ENCODE results near the gene IFITM10.
A peak's percentile ranks its signal among the peaks of the same experiment; 100 is the strongest.
"Not testable (repeated sequence)": the region's sequence is repeated elsewhere in the genome, so short reads cannot be mapped to it uniquely, and the experiment has no call there.

IFITM10 gene

DNA sequence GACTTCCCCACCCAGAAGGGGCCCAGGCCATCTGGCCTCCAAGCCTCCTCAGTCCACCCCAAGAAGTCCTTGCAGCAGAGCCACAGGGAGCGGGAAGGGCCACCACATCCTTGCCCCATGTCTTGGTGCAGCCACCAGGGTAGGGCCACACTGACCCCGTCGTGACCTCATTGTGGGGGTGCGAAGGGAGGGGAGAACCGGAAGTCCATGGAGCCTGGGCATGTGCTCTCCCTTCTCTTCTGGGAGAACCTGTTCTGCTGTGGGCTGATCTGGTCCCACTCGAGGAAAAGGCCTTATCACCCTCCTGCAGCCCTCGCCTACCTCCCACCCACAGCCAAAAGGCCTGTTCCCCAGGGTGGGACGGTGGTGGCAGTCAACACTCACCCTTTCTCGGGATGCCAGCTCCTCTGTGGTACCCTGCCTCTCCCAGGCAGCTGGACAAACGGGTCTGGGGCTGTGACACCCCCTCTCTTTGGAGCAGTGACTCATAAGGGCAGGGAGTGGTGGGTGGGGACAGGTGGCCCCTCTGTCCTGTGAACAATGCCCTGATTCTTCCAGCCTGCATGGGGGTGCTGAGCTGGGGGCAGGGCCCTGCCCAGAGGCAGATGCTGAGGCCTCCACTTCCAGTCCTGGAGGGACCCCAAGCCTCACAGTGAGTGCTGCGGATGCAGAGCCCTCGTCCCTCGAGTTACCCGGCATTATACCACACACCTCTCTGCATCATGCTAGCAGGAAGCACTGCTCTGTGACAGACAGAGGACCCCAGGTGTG lies 27.9 kb upstream of the IFITM10 start:
- DNase-seq (ENCODE audit: low read depth in 3 of 3): no peak

DNA sequence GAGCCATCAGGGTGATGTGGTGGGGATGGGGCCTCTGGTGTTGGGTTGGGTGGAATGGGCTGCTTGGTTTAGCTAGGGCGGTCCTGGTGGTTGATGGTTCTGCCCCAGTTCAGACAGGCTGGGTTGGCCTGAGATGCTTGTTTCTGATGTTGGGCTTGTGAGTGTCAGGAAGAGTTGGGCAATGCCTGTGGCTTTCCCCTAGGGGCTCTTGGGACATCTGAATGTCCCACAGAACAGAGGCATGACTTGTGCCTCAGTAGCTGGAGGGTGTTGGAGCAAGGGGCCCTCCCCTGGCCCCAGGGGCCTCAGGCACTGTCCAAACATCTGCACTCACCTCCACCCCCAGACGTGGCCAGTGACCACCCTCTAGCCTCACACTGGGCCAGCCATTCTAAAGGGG lies 27.3 kb upstream of the IFITM10 start:
- DNase-seq (ENCODE audit: low read depth in 3 of 3): no peak

DNA sequence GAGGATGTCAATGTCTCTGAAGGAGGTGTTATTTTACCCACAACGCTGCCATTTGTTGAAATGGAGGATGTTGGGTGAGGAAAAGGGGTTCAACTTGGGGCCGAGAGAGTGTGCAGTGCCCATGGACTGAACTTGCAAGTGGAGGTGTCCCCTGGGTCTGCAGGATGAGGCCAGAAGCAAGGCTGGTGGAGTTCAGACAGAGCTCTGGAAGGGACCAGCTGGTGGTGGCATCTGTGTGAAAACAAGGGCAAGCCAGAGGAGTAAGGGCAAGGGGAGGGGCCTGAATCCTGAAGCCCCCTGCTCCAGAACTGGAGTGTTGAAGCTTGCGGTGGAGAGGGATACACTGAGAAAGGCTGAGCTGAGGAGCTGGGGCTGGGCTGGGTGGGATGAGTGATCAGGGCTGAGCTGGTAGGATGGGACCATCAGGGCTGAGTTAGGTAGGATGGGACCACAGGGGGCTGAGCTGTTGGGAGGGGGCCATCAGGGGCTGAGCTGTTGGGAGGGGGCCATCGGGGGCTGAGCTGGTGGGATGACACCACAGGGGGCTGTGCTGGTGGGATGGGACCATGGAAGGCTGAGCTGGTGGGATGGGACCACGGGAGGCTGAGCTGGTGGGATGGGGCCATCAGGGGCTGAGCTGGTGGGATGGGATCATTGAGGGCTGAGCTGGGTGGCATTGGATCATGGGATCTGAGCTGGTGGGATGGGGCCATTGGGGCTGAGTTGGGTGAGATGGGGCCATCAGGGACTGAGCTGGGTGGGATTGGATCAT lies 26.7 kb upstream of the IFITM10 start:
- DNase-seq (ENCODE audit: low read depth in 3 of 3): no peak

GRCh38 chr11:1776331-1776851 lies 26.0 kb upstream of the IFITM10 start:
- no peak for DNase-seq (ENCODE audit: low read depth in 3 of 3)

- DNase-seq (ENCODE audit: low read depth in 3 of 3): no peak
Observed at GRCh38 chr11:1774886-1775285, 24.5 kb upstream of the IFITM10 start.

DNA sequence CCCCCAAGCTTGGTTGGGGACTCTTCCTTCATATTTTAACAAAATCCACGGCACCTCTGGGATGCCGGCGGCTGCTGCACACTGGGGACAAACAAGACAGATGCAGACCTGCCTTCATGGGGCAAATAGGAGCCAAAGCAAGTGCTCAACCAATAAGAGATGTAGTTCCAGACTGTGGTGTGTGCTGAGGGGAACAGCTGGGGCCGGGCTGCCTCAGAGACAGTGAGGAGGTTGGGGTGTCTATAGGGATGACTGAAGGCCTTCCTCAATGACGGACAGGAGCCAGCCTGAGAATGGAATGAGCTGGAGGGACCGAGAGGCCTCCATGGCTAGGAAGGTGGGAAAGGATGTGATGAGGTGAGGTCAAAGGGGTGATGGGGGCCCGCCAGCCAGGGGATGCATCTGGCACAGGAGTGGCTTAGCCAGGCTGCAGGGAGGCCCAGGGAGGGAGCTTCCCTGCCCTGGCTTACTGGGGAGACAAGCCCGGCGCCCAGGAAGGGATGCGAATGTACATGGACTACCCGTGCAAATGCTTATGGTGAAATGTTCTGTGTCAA lies 23.7 kb upstream of the IFITM10 start:
- DNase-seq (ENCODE audit: low read depth in 3 of 3): no peak

DNA sequence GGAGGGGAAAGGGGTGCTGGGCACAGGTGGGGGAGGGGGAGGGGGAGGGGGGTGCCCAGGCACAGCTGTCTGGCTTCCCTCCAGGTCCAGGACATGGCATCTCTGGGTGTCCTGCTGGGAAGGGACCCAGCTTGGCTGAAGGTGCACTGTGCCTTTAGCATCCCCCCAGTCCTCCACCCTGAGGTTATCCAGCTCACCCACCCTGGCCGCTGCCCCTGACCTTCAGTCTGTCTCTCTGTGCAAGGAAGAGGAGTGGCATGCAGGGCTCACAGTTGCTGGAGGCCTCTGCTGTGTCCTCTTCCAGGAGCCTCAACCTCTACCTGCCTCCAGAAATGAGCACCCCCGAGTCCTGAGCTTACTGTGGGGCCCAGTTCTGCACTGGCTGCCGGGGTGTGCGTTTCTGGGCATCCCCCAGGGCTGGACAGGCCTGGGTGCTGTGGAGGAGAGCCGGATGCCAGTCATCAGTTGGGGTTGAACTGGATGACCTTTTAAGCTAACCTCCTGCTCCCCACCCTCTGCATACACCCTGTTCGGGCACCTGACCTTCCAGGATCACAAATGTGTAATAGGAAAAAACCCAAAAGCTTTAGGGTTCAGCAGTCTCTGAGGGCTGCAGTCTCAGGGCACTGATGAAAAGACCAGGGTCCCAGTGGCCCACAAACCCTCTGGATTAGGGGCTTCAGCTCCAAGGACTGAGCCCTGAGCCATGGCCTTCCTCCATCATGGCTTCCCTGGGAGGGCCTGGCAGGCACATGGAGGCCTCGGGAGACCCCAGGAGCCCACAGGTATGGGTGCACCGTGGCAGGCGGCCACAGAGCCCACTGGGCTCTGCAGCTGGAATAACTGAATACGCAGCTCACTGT lies 23.0 kb upstream of the IFITM10 start:
- no peak for DNase-seq (ENCODE audit: low read depth in 3 of 3)

DNA sequence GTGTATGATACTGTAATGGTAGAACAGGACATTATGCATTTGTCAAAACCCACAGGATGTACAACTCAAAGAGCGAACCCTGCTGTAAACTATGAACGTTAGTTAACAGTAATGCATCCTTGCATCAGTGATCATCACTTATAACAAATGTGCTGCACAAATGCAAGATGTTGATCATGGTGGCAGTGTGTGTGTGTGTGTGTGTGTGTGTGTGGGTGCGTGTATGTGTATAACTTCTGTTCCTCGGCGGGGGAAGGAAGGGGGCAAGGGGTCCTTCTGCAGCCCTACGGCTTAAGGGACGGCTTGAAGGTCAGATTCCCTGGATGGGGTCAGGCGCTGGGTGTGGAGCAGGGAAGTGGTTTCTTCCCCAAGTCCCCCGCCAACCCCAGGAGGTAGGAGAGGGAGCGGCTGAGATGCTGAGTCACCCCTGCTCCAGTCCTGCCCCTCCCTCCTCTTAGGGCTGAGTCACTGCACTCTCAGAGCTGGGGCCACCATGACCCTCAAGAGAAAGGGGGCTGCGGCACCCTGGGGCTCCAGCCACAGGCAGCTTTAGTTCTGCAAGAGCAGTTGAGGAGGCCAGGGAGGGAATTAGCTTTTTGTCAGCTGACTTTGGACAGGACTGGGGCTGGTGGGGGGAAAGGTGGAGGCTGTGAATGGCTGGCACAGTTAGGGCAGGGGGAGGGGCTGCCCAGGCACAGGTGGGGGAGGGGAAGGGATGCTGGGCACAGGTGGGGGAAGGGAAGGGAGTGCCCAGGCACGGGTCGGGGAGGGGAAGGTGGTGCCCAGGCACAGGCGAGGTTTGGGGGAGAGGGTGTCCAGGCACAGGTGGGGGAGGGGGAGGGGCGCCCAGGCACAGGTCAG lies 22.1 kb upstream of the IFITM10 start:
- peak in 1 of 3 donors; percentile 35 for DNase-seq (ENCODE audit: low read depth in 3 of 3)

DNA sequence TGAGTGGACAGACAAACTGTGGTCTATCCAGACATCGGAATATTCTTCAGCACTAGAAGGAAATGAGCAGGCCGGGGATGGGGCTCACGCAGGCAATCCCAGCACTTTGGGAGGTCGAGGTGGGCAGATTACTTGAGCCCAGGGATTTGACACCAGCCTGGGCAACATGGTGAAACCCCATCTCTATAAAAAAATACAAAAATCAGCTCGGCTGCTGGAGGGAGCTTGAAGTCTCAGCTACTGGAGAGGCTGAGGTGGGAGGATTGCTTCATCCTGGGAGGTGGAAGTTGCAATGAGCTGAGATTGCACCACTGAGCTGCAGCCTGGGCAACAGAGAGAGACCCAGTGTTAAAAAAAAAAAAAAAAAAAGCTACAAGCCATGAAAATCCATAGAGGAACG lies 21.3 kb upstream of the IFITM10 start:
- DNase-seq (ENCODE audit: low read depth in 3 of 3): no peak

DNA sequence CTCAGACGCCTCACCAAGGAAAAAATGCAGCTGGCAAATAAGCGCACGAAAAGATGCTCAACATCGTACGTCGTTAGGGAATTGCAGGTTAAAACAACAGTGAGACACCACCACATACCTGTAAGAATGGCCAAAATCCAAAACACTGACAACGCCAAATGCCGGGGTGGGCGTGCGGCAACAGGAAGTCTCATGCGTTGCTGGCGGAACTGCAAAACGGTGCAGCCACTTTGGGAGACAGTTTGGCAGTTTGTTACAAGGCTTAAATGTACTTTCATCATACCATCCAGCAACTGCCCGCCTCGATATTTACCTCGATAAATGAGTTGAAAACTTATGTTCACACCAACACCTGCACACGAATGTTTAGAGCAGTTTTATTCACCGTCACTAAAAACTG lies 20.9 kb upstream of the IFITM10 start:
- DNase-seq (ENCODE audit: low read depth in 3 of 3): no peak

- DNase-seq (ENCODE audit: low read depth in 3 of 3): no peak
Observed at GRCh38 chr11:1770528-1770927, 20.1 kb upstream of the IFITM10 start.

GRCh38 chr11:1770061-1770460 lies 19.7 kb upstream of the IFITM10 start:
- no peak for DNase-seq (ENCODE audit: low read depth in 3 of 3)

- not testable (repeated sequence) for DNase-seq (ENCODE audit: low read depth in 3 of 3)
Observed at GRCh38 chr11:1769304-1769936, 19.0 kb upstream of the IFITM10 start.

DNA sequence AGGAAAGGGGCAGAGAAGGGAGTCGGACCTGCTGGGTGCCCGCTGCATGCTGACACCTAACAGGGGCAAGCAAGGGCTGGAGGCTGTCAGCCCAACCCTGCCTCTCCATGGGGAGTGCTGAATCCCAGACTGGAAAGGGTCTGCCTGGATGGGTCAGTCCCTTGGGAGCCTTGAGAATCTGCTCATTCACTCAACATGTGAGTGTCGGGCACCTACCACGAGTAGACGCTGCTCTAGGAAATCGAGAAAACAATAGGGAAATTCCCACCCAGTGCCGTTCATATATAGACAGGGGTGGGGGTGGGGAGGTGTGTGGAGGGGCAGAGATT lies 17.7 kb upstream of the IFITM10 start:
- DNase-seq (ENCODE audit: low read depth in 3 of 3): no peak

DNA sequence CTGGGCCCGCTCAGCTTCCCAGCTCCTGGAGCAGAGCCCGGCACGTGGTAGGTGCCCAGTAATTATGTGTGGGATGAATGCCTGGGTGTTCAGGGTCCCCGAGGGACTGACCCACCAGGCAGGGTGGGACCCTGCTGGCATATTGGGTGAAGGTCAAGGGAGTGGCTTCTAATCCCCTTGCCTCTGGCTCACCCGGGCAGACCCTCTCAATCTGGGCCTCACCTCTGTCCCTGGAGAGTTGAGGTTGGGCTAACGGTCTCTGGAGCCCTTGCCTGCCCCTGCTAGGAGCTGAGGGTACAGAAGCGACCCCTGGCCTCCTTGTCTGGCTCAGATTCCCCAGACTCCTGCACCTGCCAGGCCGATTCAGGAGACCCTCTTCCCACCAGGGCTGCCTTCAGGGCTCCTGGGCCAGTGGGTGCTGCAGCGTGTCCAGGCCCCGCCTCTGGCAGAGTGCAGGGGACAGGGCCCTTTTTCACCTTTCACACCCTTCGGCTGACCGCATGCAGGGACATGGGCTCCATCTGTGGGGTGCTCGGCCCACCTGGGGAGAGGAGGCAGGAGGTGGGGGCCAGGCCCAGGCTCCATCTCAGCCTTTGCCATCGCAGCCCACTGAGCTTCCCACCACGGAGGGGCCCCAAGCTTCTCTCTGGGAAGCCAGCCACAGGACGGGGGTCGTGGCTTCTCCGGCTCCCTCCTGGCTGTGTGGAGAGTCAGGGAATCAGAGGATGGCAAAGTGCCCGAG lies 17.2 kb upstream of the IFITM10 start:
- no peak for DNase-seq (ENCODE audit: low read depth in 3 of 3)

DNA sequence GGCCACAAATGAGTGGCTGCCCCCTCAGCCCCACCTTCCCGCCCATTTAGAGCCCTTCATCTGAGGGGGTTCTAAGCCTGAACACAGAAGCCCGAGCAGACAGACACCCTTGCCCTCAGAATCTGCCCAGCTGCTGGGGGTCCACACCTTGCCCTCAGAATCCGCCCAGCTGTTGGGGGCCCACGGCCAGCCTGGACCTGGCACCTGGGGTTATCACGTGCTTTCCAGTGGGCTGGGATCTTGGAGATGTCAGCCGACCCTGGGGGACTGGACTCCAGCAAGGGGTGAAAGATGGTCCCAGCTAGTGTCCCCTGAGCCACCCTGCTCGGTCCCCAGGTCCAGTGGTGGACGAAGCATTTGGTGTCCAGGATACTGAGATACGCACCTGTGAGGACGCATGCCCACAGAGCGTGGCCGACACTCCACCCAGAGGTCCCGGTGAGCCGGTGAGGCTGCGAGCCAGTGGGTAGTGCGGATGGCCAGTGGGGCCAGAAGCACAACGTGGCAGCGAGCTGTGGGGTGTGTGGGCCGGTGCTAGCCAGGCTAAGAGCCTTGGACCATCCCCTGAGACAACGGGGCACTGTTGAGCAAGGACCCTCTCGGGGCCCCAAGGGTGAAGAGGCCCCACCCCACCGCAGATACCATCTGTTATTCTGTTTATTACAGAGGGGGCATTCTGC lies 16.5 kb upstream of the IFITM10 start:
- DNase-seq (ENCODE audit: low read depth in 3 of 3): no peak

DNA sequence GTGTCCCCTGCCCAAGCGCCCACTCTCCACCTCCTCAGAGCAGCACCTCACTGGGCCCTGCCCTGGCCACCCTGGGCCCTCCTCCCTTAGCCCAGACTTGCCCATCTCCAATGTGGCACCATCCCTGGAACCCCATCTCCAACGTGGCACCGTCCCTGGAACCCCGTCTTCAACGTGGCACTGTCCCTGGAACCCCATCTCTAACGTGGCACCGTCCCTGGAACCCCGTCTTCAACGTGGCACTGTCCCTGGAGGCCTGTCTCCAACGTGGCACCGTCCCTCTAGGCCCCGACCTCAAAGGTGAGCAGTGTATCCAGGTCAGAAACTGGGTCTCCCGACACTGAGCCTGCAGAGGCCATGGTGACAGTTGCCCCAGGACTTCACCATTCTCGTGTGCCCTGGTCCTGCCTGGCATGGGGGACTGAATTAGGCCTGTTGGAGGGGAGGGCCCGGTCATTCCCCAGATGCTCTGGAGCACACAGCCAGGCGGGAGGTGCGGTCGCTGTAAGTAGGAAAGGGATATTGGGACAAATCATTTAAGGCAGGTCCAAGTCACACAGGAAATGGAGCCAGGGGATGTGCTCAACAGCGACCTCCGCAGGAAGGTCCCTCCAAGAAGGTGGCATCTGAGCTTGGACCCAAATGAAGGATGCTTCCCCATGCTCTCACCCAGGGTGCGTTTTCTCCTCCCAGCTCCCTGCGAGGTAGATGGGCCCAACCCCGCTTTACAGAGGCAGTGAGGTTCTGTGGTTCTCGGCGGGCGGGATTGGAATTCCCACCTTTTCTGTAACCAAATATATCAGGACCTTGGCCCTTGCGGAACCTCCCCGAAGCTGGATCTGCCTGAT lies 15.7 kb upstream of the IFITM10 start:
- no peak for DNase-seq (ENCODE audit: low read depth in 3 of 3)

All from stimulated activated CD4-positive, alpha-beta T cell treated with anti-CD3 and anti-CD28 coated beads, TNF-alpha, amount 100 ng/mL, for 48 hours (primary cell).